Central memory CD4-positive, alpha-beta T cell (primary cell): Measurements from ENCODE around the gene CCDC121.

Experiments used
- DNase-seq: peaks from one replicate; pipeline ENCODE4 v3.0.0; 2022
- total RNA-seq, 3 experiments: gene quantifications; one replicate each; lab custom pipeline; 2026; lab: John Stamatoyannopoulos, UW

The CCDC121 gene
- total RNA-seq, result 0.18 to 2.7 (median 0.98) reads per million in 3 experiments

GRCh38 chr2:27628767-27629709, at the start of gene CCDC121, which contains the start of gene GPN1:
Gene CCDC121, minus strand, starts transcription at chr2:27629012. Its CDS starts 1,213 bp downstream, at chr2:27627799.
Gene GPN1, plus strand, starts transcription at chr2:27629050. Its CDS starts 9 bp downstream, at chr2:27629059.
- DNase-seq, result peak; percentile 95

GRCh38 chr2:27672723-27673486, 44.1 kb upstream of the CCDC121 start:
- no peak for DNase-seq

GRCh38 chr2:27671235-27671634, 42.4 kb upstream of the CCDC121 start:
- no peak for DNase-seq

GRCh38 chr2:27667446-27667845, 38.6 kb upstream of the CCDC121 start:
- no peak for DNase-seq

GRCh38 chr2:27664622-27665363, 36.0 kb upstream of the CCDC121 start:
- DNase-seq, result no peak

DNA sequence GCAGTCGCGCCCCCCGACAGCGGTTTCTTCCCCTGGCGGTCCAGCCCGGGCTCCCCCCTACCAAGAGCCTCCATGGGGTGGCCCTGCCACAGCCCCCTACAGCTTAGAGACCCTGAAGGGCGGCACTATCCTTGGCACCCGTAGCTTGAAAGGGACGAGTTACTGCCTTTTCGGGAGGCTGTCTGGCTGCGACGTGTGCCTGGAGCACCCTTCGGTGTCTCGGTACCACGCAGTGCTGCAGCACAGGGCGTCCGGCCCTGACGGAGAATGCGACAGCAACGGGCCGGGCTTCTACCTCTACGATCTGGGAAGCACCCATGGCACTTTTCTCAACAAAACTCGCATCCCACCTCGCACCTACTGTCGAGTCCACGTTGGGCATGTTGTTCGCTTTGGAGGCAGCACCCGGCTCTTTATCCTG, 35.4 kb upstream of the CCDC121 start:
- no peak for DNase-seq

GRCh38 chr2:27663285-27664153, 34.7 kb upstream of the CCDC121 start, which contains the start of the genes SLC4A1AP and SUPT7L:
Gene SLC4A1AP, plus strand, starts transcription at chr2:27663889. Its CDS starts 26 bp downstream, at chr2:27663915.
Gene SUPT7L, minus strand, starts transcription at chr2:27663614. Its CDS starts 1,422 bp downstream, at chr2:27662192.
- peak; percentile 80 for DNase-seq

GRCh38 chr2:27661371-27661770, 32.6 kb upstream of the CCDC121 start:
- DNase-seq, result no peak

DNA sequence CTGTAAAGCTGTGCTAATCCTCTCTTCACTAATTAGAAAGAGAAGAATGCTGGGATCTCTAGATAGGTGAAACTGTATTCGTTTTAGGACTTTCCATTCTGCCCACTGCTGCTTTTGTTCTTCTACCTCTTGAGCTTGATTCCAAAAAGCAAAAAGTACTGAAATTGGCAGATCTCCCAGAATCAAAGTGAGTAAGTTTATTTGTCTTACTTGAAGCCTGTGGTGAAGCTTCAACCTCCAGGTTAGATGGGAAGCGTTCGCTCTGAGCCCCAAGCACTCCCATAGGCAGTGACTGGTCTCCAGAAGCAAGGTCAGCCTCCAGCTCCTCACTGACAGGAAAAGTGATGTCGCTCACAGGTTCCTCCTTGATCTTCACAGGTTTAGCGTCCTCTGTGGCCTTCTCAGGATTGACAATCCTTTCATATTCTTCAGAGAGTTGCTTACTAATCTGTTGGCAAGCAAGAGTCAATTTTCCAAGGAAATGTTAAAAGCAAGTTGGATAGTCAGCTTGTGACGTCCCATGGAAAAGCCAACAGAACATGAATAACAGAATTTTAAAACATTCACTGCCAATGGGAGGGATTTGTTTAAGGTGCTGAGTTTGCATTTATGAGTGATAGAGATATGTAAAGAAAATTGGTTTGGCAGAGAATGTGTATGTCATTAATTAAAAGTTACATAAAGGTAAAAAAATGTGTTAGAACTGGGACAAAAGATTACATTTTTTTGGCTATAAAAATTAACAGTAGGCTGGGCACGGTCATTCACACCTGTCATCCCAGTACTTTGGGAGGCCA, 26.5 kb upstream of the CCDC121 start:
- no peak for DNase-seq

DNA sequence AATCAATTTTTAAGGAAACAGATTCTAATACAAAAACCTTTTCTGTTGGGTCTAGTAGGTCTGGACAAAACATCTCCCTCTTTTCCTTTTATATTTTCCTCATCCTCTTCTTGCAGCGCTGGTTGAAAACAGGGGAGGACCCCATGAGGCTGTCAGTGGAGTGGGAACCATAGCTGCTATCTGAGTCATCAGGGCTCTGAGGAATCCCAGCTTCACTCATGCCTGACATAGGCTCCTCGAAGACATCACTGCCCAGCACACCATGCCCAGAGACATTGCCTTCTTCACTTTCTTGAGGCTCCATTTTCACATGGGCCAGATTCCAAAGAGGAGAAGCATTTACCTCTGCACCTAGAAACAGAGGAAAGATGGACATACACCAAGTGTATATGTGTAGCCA, 24.6 kb upstream of the CCDC121 start:
- no peak for DNase-seq

DNA sequence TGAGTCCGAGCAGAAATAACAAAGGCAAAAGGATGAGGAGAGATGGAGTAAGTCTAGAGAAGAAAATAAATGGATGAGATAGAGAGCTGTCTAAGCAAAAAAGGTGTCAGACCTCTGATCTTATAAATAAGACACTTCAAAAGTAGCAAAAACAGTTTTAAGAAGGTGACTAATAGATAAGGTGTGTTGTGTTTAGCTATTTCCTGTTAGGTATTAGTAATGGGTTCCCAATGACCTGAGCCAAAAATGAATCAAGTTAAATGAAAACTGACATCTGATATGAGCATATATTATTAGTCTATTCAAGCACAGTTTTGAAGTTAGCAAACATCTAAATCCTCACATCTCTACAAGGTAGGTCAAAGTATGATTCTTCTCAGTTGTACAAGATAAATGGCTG, 24.0 kb upstream of the CCDC121 start:
- no peak for DNase-seq

DNA sequence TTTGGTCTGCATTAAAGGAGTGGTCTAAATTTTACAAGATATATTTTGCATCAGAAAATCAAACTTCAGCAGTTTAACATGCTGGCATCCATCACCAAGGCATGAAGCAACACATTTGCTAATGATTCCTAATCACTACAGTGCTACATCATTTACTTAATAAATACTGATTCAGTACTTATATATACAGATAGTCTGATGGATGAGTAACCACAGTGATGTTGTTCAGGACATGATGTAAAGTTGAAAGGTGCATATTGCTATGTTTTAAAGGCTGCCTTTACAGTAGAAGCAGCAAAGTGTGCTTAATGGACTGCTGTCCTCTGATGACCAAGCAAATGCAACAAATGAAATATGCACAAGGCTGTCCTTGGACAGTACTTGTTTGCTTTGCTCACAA, 23.5 kb upstream of the CCDC121 start:
- no peak for DNase-seq

GRCh38 chr2:27651056-27651455, 22.2 kb upstream of the CCDC121 start:
- DNase-seq, result no peak

DNA sequence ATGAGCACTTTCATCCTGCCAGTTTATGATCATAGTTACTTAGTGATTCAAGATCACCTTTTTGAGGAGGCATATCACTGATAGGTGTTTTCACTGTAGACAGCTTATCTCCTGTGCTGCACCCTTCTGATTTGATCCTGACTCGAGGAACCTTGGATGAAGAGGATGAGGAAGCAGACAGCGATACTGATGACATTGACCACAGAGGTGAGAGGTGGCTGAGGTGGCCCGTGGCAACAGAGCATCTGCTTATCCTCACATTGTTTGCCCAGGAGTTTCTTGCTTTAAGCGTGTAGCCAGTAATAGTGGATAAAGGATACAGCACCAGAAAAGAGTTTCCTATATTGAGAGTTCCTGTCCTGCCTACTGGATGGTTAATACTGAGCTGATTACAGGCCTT, 18.9 kb upstream of the CCDC121 start:
- no peak for DNase-seq

- DNase-seq, result no peak
These were observed 18.5 kb upstream of the CCDC121 start for GRCh38 chr2:27647289-27647688.

GRCh38 chr2:27645197-27645596, 16.4 kb upstream of the CCDC121 start:
- DNase-seq, result no peak

- no peak for DNase-seq
These were observed 12.0 kb upstream of the CCDC121 start for GRCh38 chr2:27640722-27641245.

DNA sequence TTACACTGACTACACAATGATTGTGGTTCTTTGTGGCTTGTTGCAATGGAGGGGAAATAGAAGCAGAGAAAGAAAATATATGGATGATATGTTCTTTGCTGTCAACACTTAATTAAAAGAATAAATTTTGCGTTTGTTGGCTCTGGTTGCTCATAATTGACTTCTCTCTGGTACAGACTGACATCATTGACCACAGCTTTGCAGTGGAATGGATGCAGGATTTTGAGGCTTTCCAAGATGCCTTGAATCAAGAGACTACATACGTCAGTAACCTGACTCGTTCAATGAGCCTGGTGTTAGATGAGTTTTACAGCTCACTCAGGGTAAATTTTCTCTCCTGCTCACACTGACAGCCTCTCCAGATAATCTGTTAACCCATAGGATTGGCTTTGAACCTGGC, 9.9 kb upstream of the CCDC121 start:
- no peak for DNase-seq

- DNase-seq, result no peak
These were observed 9.3 kb upstream of the CCDC121 start for GRCh38 chr2:27638037-27638637.

- no peak for DNase-seq
These were observed 8.0 kb upstream of the CCDC121 start for GRCh38 chr2:27636766-27637165.
